K562 (cell line): ENCODE results near the gene PADI4. TPM values are rescaled to one million over a fixed set of nuclear protein-coding genes. Genes with fewer than 3 reads are reported as not detected.

Experiments
- ATAC-seq: fragments of 200-7000 bp; cut with Tn5 transposase; 3 replicates; pipeline ENCODE4 v1.9.1; 2020; ENCODE audit warnings: moderate library complexity
- BruUV-seq: library from RNA; stranded (reverse); fragments of 400-500 nt; replicated peaks from 2 replicates; lab custom pipeline; 2021; lab: Mats Ljungman, UMichigan
- CTCF ChIA-PET: fragments of 300-600 bp; formaldehyde crosslinking; extraction: SDS; loops from one replicate; lab custom pipeline; 2021; ENCODE audit warnings: low intra/inter-chr PET ratio; lab: Yijun Ruan, JAX
- POLR2A ChIA-PET: fragments of 300-600, 350-650 bp; sonication (Branson Sonifier 250); formaldehyde crosslinking; extraction: SDS; loops from one replicate; lab custom pipeline; 2021; ENCODE audit warnings: antibody characterized with exemption, inconsistent platforms; lab: Yijun Ruan, JAX
- DNase-seq, 4 experiments: peaks; one replicate each; pipeline versions ENCODE4 v3.0.0 to v3.0.0-alpha.2; 2011 to 2018; ENCODE audit warnings: low spot score in 3 of 4, mixed read lengths in 3 of 4; ENCODE audit errors: extremely low read depth in 1 of 4
- FAIRE-seq: peaks from 2 replicates; lab custom pipeline; 2011; peaks lifted over from hg19 to GRCh38; lab: Jason Lieb, UNC
- H2AFZ ChIP-seq: 2 replicates; pipeline ENCODE4 v1.6.0; 2011; ENCODE audit warnings: low read depth, low read length, control low read depth, inconsistent platforms
- H3K27ac ChIP-seq: fragments of 200-600 bp; 3 replicates; pipeline ENCODE4 v1.8.0; 2011; ENCODE audit warnings: low read depth, mild to moderate bottlenecking, control low read depth, inconsistent platforms, low read length, moderate library complexity, mixed read lengths; ENCODE audit errors: extremely low read depth
- H3K27me3 ChIP-seq, 2 experiments: fragments of 300-600 bp in 1 of 2; 2 replicates in 1 of 2; 3 replicates in 1 of 2; pipeline versions ENCODE4 v1.6.0 to v1.8.0; 2011; ENCODE audit warnings: inconsistent platforms in 2 of 2, low read length in 2 of 2, mild to moderate bottlenecking in 1 of 2, mixed read lengths in 1 of 2, moderate library complexity in 1 of 2; ENCODE audit not compliant: control insufficient read depth in 2 of 2, insufficient read depth in 2 of 2
- H3K36me3 ChIP-seq: fragments of 300-600 bp; 3 replicates; pipeline ENCODE4 v1.8.0; 2011; ENCODE audit warnings: mild to moderate bottlenecking, low read length, inconsistent platforms; ENCODE audit not compliant: control insufficient read depth, insufficient read depth
- H3K4me1 ChIP-seq, 2 experiments: fragments of 200-600 bp in 1 of 2; replicated peaks in 1 of 2; 2 replicates in 1 of 2; 3 replicates in 1 of 2; pipeline versions ENCODE4 v1.5.1 to v1.8.0; 2011; ENCODE audit warnings: inconsistent platforms in 2 of 2, low read length in 2 of 2, mild to moderate bottlenecking in 1 of 2, mixed read lengths in 1 of 2, moderate library complexity in 1 of 2; ENCODE audit not compliant: control insufficient read depth in 2 of 2, insufficient read depth in 2 of 2
- H3K4me2 ChIP-seq: 2 replicates; pipeline ENCODE4 v1.6.1; 2011; ENCODE audit warnings: low read length, control low read depth, inconsistent platforms, mixed read lengths; ENCODE audit not compliant: insufficient read depth
- H3K4me3 ChIP-seq: fragments of 200-600 bp; sonication (generic), shearing (Covaris generic); 2 replicates; pipeline ENCODE4 v1.5.1; 2016; ENCODE audit warnings: control low read depth, inconsistent platforms
- H3K79me2 ChIP-seq: fragments of 200-600 bp; 3 replicates; pipeline ENCODE4 v1.8.0; 2011; ENCODE audit warnings: low read length, inconsistent platforms; ENCODE audit not compliant: control insufficient read depth, insufficient read depth
- H3K9ac ChIP-seq, 2 experiments: 2 replicates each; pipeline versions ENCODE4 v1.6.0 to v1.6.1; 2011; ENCODE audit warnings: low read depth in 2 of 2, low read length in 2 of 2, control low read depth in 1 of 2, inconsistent platforms in 1 of 2, mild to moderate bottlenecking in 1 of 2, mixed read lengths in 1 of 2; ENCODE audit not compliant: insufficient read depth in 1 of 2
- H3K9me1 ChIP-seq: one replicate; pipeline ENCODE4 v1.6.0; 2011; ENCODE audit warnings: inconsistent platforms, mild to moderate bottlenecking, low read length, moderate library complexity; ENCODE audit not compliant: control insufficient read depth, insufficient read depth
- H3K9me3 ChIP-seq: replicated peaks from 2 replicates; pipeline ENCODE4 v1.5.1; 2011; ENCODE audit warnings: low read depth, low read length, inconsistent platforms; ENCODE audit not compliant: control insufficient read depth, insufficient read depth
- H4K20me1 ChIP-seq: replicated peaks from 2 replicates; pipeline ENCODE4 v1.6.1; 2011; ENCODE audit warnings: low read length, inconsistent platforms, mixed read lengths; ENCODE audit not compliant: control insufficient read depth, insufficient read depth
- CAMTA2 ChIP-seq: fragments of 250-450 bp; sonication (Bioruptor Pico); conservative IDR thresholded peaks from 2 replicates; pipeline ENCODE4 v1.5.1; 2022
- HDAC2 ChIP-seq: fragments of 450-650 bp; IDR thresholded peaks from 2 replicates; pipeline ENCODE4 v1.6.1; 2016; ENCODE audit warnings: mild to moderate bottlenecking
- ILK ChIP-seq: fragments of 450-650 bp; IDR thresholded peaks from 2 replicates; pipeline ENCODE4 v1.6.1; 2016; ENCODE audit warnings: missing genetic modification characterization, low read depth, mild to moderate bottlenecking, missing compliant biosample characterization, moderate library complexity, borderline replicate concordance
- NFATC3 ChIP-seq: fragments of 450-650 bp; IDR thresholded peaks from 2 replicates; pipeline ENCODE4 v1.6.1; 2017; ENCODE audit warnings: mild to moderate bottlenecking
- PHF21A ChIP-seq: fragments of 450-650 bp; IDR thresholded peaks from 2 replicates; pipeline ENCODE4 v1.6.1; 2017; ENCODE audit warnings: low read depth, borderline replicate concordance
- SMAD1 ChIP-seq: fragments of 150-350 bp; IDR thresholded peaks from 2 replicates; pipeline ENCODE4 v1.6.1; 2014; ENCODE audit warnings: low read length, low read depth; ENCODE audit not compliant: partially characterized antibody
- ZBTB7A ChIP-seq: IDR thresholded peaks from 2 replicates; pipeline ENCODE4 v1.6.1; 2011; ENCODE audit warnings: low read depth, mild to moderate bottlenecking, low read length, moderate library complexity, borderline replicate concordance; ENCODE audit not compliant: control insufficient read depth
- ZNF507 ChIP-seq: conservative IDR thresholded peaks from 2 replicates; pipeline ENCODE4 v1.6.1; 2017; ENCODE audit warnings: missing genetic modification characterization, missing compliant biosample characterization
- WGBS: fragments of 100-300 bp; shearing (Covaris generic); methylation state at CpG from one replicate; pipeline ENCODE4 v1.1.6; 2016; ENCODE audit warnings: low coverage, mixed read lengths; ENCODE audit not compliant: insufficient coverage; ENCODE audit errors: missing lambda C conversion rate; 5-methylcytosine and 5-hydroxymethylcytosine counted together
- in situ Hi-C: fragments of 300-500 bp; cut with MboI; formaldehyde crosslinking; loops from 4 replicates; pipeline ENCODE4 v1.15.0; 2018; ENCODE audit warnings: inconsistent platforms, mixed read lengths
- intact Hi-C: fragments of 100-400 bp; cut with micrococcal nuclease; formaldehyde crosslinking; loops from 2 replicates; pipeline ENCODE4 v1.14.2; 2022
- polyA plus RNA-seq, 8 experiments: library from polyadenylated mRNA; depleted of rRNA in 4 of 8; stranded (reverse) in 5 of 8; unstranded in 3 of 8; fragments of >200 nt; fragmentation: Nextera tagmentation in 2 of 8; fragmentation: Illumina TruSeq in 1 of 8; extraction: Ambion mirVana in 2 of 8; extraction: Trizol in 1 of 8; gene quantifications; 2 replicates each; pipeline versions ENCODE4 v1.2.1 to v1.2.3, GENCODE V29; 2011 to 2014; ENCODE audit warnings: inconsistent platforms in 1 of 8, missing spikeins in 1 of 8
- total RNA-seq, 7 experiments: library from RNA; depleted of rRNA in 6 of 7; stranded (reverse); fragments of >200 nt in 6 of 7; fragmentation: Illumina TruSeq in 2 of 7; extraction: Trizol in 2 of 7; gene quantifications; 2 replicates each; pipeline versions ENCODE4 v1.2.1 to v1.2.3, GENCODE V29; 2011 to 2021; ENCODE audit warnings: low replicate concordance in 1 of 7
- TF ChIP-seq, protein P1 (sequence below): fragments of 450-650 bp; IDR thresholded peaks from 2 replicates; pipeline ENCODE4 v1.7.1; 2018; ENCODE audit warnings: mild to moderate bottlenecking, low read depth; ENCODE audit not compliant: partially characterized antibody
- TF ChIP-seq, protein P2 (sequence below): fragments of 450-650 bp; IDR thresholded peaks from 2 replicates; pipeline ENCODE4 v1.6.1; 2016; ENCODE audit warnings: low read depth

Gene PADI4
- total and polyA plus RNA-seq, 9 of the 15 experiments (the other 6 are each of a cell fraction or from before 2014, with no cell fraction given), result 0.22 to 0.33 TPM; not detected in 7

- TF ChIP-seq HDAC2, result 0 out of 2 replicates have a peak, but pooled peaks have one; percentile 38
- TF ChIP-seq, all 486 proteins: peak for 4
Measured at GRCh38 chr1:17358557-17358956, 50.6 kb downstream of the PADI4 start (continued).

DNA sequence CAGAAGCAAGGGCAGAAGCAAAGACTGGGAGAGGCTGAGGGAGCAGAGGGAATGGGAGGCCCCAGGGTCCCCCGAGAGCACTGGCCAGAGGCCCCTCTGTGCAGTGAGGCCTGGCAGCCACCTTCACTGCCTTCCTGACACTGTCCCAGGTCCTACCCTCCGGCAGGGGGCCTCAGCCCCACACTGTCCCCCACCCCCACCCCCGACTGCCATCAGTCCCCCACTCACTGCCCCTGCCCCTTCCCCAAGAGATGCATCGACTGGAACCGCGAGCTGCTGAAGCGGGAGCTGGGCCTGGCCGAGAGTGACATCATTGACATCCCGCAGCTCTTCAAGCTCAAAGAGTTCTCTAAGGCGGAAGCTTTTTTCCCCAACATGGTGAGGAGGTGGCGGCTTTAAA, 51.0 kb downstream of the PADI4 start:
- Histone ChIP-seq H3K27ac (peak overlapping the region; percentile 62; the same call in 1 of the 3 replicates), H3K4me2 (no peak overlapping the region), H3K79me2 (no peaks in the 10 kb centered on the region), H3K9me3 (no peaks in the 10 kb centered on the region), H3K4me3 (no peak overlapping the region), H3K4me1 (peaks cover 16 to 20% of the 10 kb centered on the region in 2 experiments; a peak in 4 of 5 replicates), H3K9me1 (no peaks in the 10 kb centered on the region), H4K20me1 (no peaks in the 10 kb centered on the region), H2AFZ (peak overlapping the region; percentile 78), H3K36me3 (no peaks in the 10 kb centered on the region), H3K27me3 (peaks cover 2 to 25% of the 10 kb centered on the region in 2 experiments; a peak in 3 of 5 replicates), H3K9ac (peak overlapping the region; percentile 20 to 47; a peak in 1 of 4 replicates)
- no peak for FAIRE-seq
- CTCF ChIA-PET, result no interaction called here
- WGBS, result 53% methylated on average over 9 of the region's 11 CpGs
- ATAC-seq, result peak; percentile 68
- intact Hi-C loops, result no loop called here
- POLR2A ChIA-PET, result interaction anchor here (0.6 to 1.0 kb wide), 2 partner anchors 10 to 47 kb away, joined by 3 read pairs; no protein-coding TSS in a partner anchor
- BruUV-seq, result no TSS peak
- peak; percentile 21 to 50 (median 44) for DNase-seq
- in situ Hi-C loops, result no loop called here
- TF ChIP-seq ILK (tag) (no peak), PHF21A (no peak), CAMTA2 (no peak), NFATC3 (no peak), ZBTB7A (peak; percentile 28; the same call in 1 of the 2 replicates), SMAD1 (no peak), ZNF507 (tag) (no peak)
- TF ChIP-seq, protein P1, sequence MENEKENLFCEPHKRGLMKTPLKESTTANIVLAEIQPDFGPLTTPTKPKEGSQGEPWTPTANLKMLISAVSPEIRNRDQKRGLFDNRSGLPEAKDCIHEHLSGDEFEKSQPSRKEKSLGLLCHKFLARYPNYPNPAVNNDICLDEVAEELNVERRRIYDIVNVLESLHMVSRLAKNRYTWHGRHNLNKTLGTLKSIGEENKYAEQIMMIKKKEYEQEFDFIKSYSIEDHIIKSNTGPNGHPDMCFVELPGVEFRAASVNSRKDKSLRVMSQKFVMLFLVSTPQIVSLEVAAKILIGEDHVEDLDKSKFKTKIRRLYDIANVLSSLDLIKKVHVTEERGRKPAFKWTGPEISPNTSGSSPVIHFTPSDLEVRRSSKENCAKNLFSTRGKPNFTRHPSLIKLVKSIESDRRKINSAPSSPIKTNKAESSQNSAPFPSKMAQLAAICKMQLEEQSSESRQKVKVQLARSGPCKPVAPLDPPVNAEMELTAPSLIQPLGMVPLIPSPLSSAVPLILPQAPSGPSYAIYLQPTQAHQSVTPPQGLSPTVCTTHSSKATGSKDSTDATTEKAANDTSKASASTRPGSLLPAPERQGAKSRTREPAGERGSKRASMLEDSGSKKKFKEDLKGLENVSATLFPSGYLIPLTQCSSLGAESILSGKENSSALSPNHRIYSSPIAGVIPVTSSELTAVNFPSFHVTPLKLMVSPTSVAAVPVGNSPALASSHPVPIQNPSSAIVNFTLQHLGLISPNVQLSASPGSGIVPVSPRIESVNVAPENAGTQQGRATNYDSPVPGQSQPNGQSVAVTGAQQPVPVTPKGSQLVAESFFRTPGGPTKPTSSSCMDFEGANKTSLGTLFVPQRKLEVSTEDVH, result no peak
- TF ChIP-seq, protein P2, sequence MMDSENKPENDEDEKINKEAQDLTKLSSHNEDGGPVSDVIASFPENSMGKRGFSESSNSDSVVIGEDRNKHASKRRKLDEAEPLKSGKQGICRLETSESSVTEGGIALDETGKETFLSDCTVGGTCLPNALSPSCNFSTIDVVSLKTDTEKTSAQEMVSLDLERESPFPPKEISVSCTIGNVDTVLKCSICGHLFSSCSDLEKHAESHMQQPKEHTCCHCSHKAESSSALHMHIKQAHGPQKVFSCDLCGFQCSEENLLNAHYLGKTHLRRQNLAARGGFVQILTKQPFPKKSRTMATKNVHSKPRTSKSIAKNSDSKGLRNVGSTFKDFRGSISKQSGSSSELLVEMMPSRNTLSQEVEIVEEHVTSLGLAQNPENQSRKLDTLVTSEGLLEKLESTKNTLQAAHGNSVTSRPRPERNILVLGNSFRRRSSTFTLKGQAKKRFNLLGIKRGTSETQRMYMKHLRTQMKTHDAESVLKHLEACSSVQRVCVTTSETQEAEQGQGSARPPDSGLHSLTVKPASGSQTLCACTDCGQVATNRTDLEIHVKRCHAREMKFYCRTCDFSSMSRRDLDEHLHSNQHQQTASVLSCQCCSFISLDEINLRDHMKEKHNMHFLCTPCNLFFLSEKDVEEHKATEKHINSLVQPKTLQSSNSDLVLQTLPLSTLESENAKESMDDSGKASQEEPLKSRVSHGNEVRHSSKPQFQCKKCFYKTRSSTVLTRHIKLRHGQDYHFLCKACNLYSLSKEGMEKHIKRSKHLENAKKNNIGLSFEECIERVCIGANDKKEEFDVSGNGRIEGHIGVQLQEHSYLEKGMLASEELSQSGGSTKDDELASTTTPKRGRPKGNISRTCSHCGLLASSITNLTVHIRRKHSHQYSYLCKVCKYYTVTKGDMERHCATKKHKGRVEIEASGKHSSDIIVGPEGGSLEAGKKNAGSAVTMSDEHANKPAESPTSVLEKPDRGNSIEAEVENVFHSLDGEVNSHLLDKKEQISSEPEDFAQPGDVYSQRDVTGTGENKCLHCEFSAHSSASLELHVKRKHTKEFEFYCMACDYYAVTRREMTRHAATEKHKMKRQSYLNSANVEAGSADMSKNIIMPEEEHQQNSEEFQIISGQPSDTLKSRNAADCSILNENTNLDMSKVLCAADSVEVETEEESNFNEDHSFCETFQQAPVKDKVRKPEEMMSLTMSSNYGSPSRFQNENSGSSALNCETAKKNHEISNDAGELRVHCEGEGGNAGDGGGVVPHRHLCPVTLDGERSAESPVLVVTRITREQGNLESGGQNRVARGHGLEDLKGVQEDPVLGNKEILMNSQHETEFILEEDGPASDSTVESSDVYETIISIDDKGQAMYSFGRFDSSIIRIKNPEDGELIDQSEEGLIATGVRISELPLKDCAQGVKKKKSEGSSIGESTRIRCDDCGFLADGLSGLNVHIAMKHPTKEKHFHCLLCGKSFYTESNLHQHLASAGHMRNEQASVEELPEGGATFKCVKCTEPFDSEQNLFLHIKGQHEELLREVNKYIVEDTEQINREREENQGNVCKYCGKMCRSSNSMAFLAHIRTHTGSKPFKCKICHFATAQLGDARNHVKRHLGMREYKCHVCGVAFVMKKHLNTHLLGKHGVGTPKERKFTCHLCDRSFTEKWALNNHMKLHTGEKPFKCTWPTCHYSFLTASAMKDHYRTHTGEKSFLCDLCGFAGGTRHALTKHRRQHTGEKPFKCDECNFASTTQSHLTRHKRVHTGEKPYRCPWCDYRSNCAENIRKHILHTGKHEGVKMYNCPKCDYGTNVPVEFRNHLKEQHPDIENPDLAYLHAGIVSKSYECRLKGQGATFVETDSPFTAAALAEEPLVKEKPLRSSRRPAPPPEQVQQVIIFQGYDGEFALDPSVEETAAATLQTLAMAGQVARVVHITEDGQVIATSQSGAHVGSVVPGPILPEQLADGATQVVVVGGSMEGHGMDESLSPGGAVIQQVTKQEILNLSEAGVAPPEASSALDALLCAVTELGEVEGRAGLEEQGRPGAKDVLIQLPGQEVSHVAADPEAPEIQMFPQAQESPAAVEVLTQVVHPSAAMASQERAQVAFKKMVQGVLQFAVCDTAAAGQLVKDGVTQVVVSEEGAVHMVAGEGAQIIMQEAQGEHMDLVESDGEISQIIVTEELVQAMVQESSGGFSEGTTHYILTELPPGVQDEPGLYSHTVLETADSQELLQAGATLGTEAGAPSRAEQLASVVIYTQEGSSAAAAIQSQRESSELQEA, result no peak
